Lower lobe of right lung (tissue), 2 donors: Measurements from ENCODE around the gene ENTHD1. TPM values are rescaled to one million over a fixed set of nuclear protein-coding genes. Genes with fewer than 3 reads are reported as not detected.
A peak's percentile ranks its signal among the peaks of the same experiment; 100 is the strongest.

Experiments used
- ATAC-seq, 2 donors: fragments of 200-7000 bp; cut with Tn5 transposase; one replicate each; pipeline ENCODE4 v1.9.1; 2020 to 2022; ENCODE audit warnings: mild to moderate bottlenecking in 2 of 2, moderate library complexity in 2 of 2
- DNase-seq: peaks from one replicate; pipeline ENCODE4 v3.0.0-alpha.2; 2020
- H3K27ac ChIP-seq: fragments of 200-600 bp; one replicate; pipeline ENCODE4 v1.8.0; 2022
- H3K27me3 ChIP-seq: fragments of 200-600 bp; one replicate; pipeline ENCODE4 v1.8.0; 2022; ENCODE audit warnings: low read depth
- H3K36me3 ChIP-seq: fragments of 200-600 bp; one replicate; pipeline ENCODE4 v1.8.0; 2022; ENCODE audit warnings: mild to moderate bottlenecking
- H3K4me1 ChIP-seq: fragments of 200-600 bp; one replicate; pipeline ENCODE4 v1.8.0; 2022
- H3K4me3 ChIP-seq: fragments of 200-600 bp; one replicate; pipeline ENCODE4 v1.8.0; 2022; ENCODE audit warnings: mild to moderate bottlenecking
- H3K9me3 ChIP-seq: fragments of 200-600 bp; one replicate; pipeline ENCODE4 v1.8.0; 2022
- CTCF ChIP-seq: fragments of 200-600 bp; IDR thresholded peaks from one replicate; pipeline ENCODE4 v1.8.0; 2022; ENCODE audit warnings: antibody characterized with exemption, mild to moderate bottlenecking
- intact Hi-C: fragments of 100-400 bp; cut with DNase I; formaldehyde crosslinking; loops from one replicate; pipeline ENCODE4 v1.11.0; 2022
- total RNA-seq: library from RNA; stranded (reverse); fragmentation: NEBNext Ultra II Directional; extraction: Animal tissue kit (Norgen Biotek cat#: 25700); gene quantifications from one replicate; pipeline ENCODE4 v1.2.1, GENCODE V29; 2021
- donor health status: DM: no; HTN: yes; CAD: no; lungs with severe emphysema.

Gene ENTHD1
- total RNA-seq, 1 donor from 2014 or later: not detected

DNA sequence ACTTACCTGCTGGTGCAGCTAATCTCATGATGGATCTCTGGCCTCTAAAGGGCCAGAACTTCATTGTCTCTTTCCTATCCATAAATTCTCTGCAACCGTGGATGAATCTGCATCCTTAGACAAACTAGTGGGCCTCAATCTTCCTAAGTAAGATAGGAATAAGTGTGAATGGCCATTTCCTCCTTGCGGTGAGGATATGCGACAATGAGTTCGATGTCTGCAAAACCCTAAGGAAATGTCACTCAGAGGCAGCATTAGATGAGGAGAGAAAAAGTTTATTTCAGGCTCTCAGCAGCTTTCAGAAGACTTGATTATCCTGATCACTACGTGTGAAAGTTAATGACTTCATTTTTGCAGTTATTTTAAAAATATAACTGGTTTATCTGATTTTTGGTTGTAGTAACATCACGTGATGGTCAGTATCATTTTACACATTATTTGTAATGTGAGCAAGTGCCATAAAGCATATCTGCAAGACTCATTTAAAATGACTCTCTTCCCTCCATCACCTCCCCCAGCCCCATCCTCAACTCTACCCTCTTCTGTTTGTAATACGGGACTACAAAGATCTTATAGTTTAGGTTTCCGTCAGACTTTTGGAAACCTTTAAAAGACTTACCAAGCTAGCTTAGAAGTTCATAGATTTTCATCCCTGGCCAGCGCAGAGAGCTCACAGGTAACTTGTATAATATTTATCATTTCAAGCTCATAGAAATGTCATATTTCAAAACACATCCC, 17.5 kb upstream of the ENTHD1 start:
- ATAC-seq (no peak), DNase-seq (no peak)
- TF ChIP-seq CTCF: no peak
- intact Hi-C loops: no loop called here
- H3K9me3 ChIP-seq: no peaks in the 10 kb centered on the region
- peaks cover 63% of the 10 kb centered on the region for H3K27me3 ChIP-seq
- H3K27ac ChIP-seq: no peak overlapping the region
- no peaks in the 10 kb centered on the region for H3K36me3 ChIP-seq
- H3K4me3 ChIP-seq: no peak overlapping the region
- H3K4me1 ChIP-seq: no peaks in the 10 kb centered on the region

DNA sequence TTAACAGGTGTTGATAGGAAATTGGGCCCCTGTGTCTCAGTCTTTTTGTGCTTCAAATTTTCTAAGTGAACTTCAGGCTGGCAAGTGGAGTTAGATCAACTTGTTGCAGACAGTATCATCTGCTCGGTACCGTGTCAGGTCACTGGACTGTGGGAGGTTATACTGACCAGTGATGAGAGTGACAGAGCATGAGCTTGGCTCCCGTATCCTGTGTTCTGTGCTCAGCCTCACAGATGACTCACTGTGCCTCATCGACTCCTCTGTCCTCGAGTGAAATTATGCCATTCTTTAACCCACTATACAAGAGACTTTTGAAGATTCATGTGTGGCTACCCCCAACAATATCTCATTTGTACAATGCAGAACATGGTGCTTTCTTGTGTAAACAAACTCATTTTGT, 15.2 kb upstream of the ENTHD1 start:
- Histone ChIP-seq H3K36me3 (no peaks in the 10 kb centered on the region), H3K4me1 (no peaks in the 10 kb centered on the region), H3K9me3 (no peaks in the 10 kb centered on the region), H3K4me3 (no peak overlapping the region), H3K27me3 (peaks cover 50% of the 10 kb centered on the region), H3K27ac (no peak overlapping the region)
- TF ChIP-seq CTCF: no peak
- ATAC-seq: no peak
- no peak for DNase-seq
- intact Hi-C loops: no loop called here

- ATAC-seq: no peak
- H3K9me3 ChIP-seq: no peaks in the 10 kb centered on the region
- DNase-seq: no peak
- no peak overlapping the region for H3K27ac ChIP-seq
- no peak for TF ChIP-seq CTCF
- peak overlapping the region; percentile 0 for H3K4me3 ChIP-seq
- H3K27me3 ChIP-seq: peaks cover 44% of the 10 kb centered on the region
- H3K4me1 ChIP-seq: no peaks in the 10 kb centered on the region
- H3K36me3 ChIP-seq: no peaks in the 10 kb centered on the region
- intact Hi-C loops: no loop called here
Observed at GRCh38 chr22:39908136-39908535, 14.6 kb upstream of the ENTHD1 start.

DNA sequence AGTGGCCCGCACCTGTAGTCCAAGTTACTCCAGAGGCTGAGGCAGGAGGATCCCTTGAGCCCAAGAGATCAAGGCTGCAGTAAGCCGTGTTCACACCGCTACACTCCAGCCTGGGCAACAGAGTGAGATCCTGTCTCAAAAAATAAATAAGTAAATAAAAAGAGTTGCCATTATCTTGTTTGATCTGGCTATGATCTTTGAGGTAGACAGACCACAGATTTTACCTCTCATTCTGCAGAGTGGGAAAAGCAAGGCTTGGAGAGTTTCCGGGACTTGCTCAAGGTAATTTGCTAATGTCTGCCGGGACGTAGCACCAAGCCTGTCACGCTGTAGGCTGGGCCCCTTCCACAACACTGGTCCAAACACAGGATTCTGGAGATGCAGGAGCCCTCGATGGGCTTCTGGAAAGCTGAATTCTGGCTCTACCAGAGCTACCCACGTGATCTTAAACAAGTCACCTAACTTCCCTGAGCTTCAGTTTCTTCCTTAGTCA, 14.1 kb upstream of the ENTHD1 start:
- ATAC-seq (no peak), DNase-seq (no peak)
- no peak for TF ChIP-seq CTCF
- peaks cover 43% of the 10 kb centered on the region for H3K27me3 ChIP-seq
- H3K36me3 ChIP-seq: no peaks in the 10 kb centered on the region
- no peaks in the 10 kb centered on the region for H3K9me3 ChIP-seq
- H3K4me3 ChIP-seq: peak overlapping the region; percentile 0
- H3K27ac ChIP-seq: no peak overlapping the region
- intact Hi-C loops: no loop called here
- H3K4me1 ChIP-seq: no peaks in the 10 kb centered on the region

DNA sequence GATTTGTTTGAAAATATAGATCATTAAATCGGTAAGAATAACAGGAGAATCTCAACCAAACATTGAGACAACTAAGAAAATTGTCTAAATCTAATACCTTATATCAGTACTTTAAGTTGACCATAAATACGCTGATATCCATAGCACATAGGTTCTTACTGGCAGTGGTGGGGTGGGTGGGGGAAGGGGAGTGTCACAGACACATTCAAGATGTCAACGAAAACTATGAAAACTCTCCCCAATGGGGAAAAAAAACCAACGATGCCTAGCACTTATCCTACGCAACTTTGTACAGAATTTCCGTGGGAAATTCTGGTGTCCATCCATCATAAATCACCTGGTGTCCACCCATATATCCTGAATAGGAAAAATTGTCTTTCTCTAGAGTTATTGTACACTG, 13.5 kb upstream of the ENTHD1 start:
- no peaks in the 10 kb centered on the region for H3K9me3 ChIP-seq
- no peak overlapping the region for H3K27ac ChIP-seq
- H3K4me3 ChIP-seq: peak overlapping the region; percentile 0
- intact Hi-C loops: no loop called here
- DNase-seq: no peak
- TF ChIP-seq CTCF: no peak
- H3K4me1 ChIP-seq: no peaks in the 10 kb centered on the region
- H3K27me3 ChIP-seq: peaks cover 37% of the 10 kb centered on the region
- H3K36me3 ChIP-seq: no peaks in the 10 kb centered on the region
- no peak for ATAC-seq
